HT1080 (cell line): ENCODE results near the gene ADAM10. TPM values are rescaled to one million over a fixed set of nuclear protein-coding genes. Genes with fewer than 3 reads are reported as not detected.

ENCODE experiments used
- DNase-seq: peaks from one replicate; pipeline ENCODE4 v3.0.0-alpha.2; 2015; ENCODE audit warnings: low read depth
- total RNA-seq: library from RNA; depleted of rRNA; stranded (reverse); fragments of >200 nt; shearing (Covaris generic); gene quantifications from 2 replicates; pipeline ENCODE4 v1.2.3, GENCODE V29; 2014

Gene ADAM10
- total RNA-seq, 1 experiment from 2014 or later: 135 TPM

DNA sequence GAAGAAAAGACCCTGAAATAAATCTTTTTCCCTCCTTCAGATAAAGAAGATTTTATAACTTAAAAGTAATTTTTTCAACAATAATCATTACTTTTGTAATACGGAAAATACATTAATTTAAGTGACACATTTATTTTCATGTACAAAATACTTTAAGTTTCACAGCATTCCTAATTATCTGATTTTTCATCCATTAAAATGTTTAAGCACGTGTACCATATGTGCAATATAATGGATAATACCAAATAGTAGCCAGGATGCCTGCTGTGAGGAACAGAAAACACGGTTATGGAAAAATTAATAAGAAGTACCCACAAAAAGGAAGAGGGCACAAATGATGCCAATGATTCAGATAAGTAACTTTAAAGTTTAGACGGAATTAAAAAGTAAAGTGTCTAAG lies 33.5 kb downstream of the ADAM10 start:
- DNase-seq: no peak

DNA sequence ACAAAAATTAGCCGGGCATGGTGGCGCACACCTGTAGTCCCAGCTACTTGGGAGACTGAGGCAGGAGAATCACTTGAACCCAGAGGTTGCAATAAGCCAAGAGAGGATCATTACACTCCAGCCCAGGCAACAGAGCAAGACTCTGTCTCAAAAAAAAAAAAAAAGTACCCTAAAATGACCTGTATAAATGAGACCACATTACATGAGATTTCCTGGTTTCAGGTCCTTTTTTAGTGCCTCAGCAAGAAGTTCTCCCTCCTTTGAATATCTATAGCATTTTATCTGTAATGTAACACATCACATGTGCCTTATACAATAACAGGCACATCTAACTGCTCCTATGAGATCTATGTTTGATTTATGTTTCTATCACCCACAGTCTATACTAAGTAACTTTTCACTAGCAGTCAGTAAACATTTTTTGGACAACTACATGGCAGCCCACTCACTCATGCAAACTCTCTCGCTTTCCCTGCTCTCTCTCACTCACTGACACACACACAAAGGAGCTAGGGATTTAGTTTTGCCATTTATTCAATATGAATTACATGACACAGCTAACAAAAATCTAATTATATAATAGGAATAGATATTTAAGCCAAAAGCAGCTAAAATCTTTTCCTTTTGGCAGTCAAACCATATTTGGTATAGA lies 34.1 kb downstream of the ADAM10 start:
- DNase-seq: no peak

- DNase-seq: no peak
Observed at GRCh38 chr15:58710701-58711100, 38.8 kb downstream of the ADAM10 start.

DNA sequence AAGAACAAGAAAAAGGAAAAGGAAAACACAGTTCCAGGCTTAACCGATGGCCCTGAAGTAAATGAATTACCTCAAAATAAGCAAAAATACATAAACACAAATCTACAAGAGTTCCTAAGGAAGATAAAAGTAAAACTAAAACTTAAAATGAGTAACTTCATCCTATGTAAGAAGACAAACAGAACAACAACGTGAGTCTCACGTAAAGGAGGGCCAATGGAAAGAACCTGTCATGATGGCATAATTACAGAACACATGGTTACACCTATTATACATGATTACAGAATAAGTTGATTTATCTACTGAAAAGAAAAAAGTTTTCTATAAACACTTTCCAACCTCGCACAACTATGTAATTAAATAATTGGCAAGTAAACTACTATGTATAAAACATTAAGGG lies 42.1 kb downstream of the ADAM10 start:
- no peak for DNase-seq

DNA sequence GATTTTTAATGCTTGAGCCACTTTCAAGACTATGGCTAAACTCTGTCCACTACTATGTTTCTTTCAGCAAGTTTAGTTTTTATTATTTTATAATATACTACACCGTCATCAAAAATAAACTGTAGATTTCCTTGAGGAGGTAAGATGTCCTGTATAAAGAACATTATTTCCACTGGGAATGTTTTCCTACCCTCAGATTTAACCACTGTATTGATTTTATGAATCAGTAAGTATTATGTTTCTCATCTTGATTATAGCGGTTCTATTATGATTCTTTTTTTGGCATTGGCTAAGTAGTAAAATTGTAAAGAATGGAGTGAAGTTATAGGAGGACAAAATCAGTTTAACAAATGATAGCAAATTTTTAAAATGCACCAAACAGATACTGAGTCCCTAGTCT lies 44.4 kb downstream of the ADAM10 start:
- DNase-seq: no peak

- no peak for DNase-seq
Observed at GRCh38 chr15:58704155-58704865, 45.2 kb downstream of the ADAM10 start.

GRCh38 chr15:58703610-58704009 lies 45.9 kb downstream of the ADAM10 start:
- no peak for DNase-seq

GRCh38 chr15:58702233-58702632 lies 47.3 kb downstream of the ADAM10 start:
- DNase-seq: no peak

DNA sequence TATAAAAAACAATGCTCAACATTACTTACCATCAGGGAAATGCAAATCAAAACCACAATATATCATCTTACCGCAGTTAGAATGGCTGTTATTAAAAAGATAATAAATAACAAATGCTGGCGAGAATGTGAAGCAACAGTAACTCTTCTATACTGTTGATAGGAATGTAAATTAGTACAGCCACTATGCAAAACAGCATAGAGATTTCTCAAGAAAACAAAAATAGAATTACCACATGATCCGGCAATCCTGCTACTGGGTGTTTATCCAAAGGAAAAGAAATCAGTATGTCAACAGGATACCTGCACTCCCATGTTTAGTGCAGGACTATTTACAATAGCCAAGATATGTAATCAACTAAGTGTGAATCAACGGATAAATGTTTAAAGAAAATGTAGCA lies 48.1 kb downstream of the ADAM10 start:
- no peak for DNase-seq

DNA sequence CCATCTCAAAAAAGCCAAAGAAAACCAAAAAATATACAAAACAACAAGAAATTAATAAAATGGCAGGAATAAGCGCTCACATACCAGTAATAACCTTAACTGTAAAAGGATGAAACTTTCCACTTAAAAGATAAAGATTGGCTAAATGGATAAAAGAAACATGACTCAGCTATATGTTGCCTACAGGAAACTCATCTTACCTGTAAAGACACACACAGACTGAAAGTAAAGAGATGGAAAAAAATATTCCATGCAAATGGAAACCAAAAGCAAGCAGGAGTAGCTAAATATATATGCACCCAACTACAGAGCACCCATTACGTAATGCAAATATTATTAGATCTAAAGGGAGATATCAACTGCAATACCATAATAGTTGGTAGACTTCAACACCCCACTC lies 49.7 kb downstream of the ADAM10 start:
- DNase-seq: no peak

DNA sequence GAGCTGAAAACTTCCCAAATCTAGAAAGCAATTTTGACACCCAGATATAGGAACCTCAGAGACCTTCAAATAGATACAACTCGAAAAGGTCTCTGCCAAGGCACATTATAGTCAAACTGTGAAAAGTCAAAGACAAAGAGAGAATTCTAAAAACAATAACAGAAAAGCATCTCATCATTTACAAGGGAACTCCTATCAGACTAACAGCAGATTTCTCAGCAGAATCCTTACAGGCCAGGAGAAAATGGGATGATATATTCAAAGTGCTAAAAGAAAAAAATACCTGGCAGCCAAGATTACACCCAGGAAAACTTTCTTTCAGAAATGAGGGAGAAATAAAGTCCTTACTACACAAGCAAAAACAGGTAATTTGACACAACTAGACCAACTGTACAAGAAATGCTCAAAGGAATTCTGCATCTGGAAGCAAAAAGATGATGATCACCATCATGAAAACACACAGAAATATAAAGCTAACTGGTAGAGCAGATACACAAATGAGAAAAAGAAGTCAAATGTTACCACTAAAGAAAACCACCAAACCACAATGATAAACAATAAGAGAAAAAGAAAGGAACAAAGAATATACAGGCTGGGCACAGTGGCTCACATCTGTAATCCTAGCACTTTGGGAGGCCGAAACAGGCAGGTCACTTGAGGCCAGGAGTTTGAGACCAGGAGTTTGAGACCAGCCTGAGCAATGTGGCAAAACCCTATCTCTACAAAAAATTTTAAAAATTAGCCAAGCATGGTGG lies 50.4 kb downstream of the ADAM10 start:
- DNase-seq: no peak

DNA sequence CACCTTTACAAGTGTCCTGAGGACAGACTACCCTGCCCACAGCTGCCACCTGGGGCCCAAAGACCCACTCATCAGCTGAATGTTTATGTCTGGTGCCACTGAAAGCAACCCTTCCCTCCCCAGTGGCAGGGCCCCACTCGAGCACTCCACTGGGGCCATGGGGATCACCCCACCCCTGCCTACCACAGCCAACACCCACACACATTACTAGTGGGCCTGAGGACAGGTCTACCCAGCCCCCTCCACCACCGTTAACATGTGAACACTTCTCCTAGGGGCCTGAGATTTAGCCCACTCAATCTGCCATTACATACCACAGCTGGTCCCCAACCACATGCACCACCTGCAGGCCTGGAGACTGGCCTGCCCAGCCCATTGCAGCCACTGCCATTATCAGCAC lies 52.3 kb downstream of the ADAM10 start:
- DNase-seq: no peak

- no peak for DNase-seq
Observed at GRCh38 chr15:58696738-58697137, 52.8 kb downstream of the ADAM10 start.

GRCh38 chr15:58694641-58695398 lies 54.7 kb downstream of the ADAM10 start:
- no peak for DNase-seq

DNA sequence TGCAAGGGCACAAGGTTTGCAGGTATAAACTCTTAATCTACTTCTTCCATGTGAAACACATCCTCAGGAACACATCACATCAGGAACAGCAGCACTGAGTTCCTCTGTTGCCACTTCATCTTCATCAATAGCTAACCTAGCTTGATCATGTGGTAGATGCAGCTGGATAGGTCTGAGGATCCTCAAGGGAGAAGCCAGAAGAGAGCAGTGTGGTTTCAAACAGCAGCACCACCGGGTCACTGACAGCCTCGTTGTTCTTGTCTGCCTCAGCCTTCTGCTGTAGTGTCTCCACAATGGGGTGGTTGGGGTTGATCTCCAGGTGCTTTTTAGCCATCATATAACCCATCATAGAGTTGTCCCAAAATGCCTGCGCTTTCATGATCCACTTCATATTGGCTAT lies 58.8 kb downstream of the ADAM10 start:
- no peak for DNase-seq

DNA sequence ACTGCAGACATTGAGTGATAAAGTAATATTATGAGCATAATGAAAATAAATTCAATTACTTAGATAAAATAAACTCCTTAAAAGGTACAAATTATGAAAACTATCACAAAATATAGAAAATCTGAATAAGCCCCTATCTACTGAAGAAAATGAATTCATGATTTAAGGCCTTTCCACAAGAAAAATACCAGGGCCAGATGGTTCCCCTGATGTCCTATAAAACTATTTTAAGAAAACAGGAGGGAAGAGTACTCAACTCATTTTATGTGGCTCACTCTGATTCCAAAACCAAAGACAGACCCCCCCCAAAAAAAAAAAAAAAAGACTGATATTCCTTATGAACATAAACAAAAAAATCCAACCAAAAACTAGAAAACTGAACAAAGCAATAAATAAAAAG lies 59.9 kb downstream of the ADAM10 start:
- no peak for DNase-seq

DNA sequence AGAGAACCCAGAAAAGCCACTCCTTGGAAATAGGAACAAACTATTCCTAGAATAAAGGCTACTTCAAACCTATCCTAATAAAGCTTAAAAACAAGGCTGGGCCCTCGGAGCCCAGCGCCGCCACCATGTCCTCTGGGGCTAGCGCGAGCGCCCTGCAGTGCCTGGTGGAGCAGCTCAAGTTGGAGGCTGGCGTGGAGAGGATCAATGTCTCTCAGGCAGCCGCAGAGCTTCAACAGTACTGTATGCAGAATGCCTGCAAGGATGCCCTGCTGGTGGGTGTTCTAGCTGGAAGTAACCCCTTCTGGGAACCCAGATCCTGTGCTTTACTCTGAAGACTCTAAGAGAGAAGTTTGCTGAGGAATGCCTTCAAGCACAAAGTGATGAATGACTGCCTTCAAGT lies 63.2 kb downstream of the ADAM10 start:
- no peak for DNase-seq

- DNase-seq: no peak
Observed at GRCh38 chr15:58684751-58685150, 64.8 kb downstream of the ADAM10 start.

DNA sequence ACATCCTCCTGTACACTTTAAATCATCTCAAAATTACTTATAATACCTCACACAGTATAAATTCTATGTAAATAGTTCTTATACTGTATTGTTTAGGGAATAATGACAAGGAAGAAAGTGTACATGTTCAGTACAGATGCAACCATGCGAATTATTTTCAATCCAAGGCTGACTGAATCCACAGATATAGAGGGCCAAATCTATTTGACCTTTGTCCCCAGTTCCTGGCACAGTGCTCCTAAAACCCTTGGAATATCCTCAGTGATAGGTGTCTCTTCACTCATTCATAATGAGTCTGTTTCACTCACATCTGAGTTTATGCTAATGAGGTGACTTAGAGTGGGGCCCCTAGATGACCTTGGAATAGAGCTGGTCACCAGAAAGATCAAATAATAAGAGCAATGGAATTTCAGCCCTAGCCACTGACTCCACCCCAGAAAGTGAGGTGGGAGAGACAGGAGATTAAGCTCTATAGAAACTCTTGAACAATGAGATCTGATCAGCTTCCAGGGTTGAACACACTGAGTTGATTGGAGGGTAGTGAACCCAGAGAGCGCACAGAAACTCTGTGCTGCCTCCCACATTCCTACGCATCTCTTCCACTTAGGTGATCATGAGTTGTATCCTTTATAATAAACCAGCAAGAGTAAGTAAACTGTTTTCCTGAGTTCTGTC lies 65.3 kb downstream of the ADAM10 start:
- DNase-seq: no peak

DNA sequence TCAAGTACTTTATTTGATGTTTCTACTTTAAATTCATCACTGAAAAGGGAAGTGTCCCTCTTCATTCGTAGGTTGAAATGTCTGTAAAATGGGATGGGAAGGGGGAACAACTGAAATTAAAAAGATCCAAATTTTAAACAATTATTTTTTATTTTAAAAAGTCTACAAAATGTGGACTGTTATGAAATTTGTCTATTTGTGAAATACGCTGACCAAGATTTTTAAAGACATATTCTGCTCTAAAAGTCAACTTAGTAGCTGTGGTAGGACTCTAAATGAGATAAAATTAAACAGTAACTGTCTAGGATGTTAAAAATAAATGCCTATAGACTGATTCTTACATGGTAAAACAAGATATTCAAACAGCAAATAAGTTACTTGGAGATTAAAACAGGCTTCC lies 67.3 kb downstream of the ADAM10 start:
- no peak for DNase-seq

GRCh38 chr15:58678683-58679082 lies 70.8 kb downstream of the ADAM10 start:
- DNase-seq: no peak
